SJSA1 (cell line): ENCODE measurements around the gene JAKMIP2. TPM values are rescaled to one million over a fixed set of nuclear protein-coding genes. Genes with fewer than 3 reads are reported as not detected.
A peak's percentile ranks its signal among the peaks of the same experiment; 100 is the strongest.

Experiments used
- DNase-seq, 2 experiments: peaks; one replicate each; pipeline ENCODE4 v3.0.0-alpha.2; 2015 to 2020; ENCODE audit warnings: low spot score in 2 of 2, low read depth in 1 of 2
- H3K27ac ChIP-seq: fragments of 250-450 bp; sonication (Bioruptor Pico); 2 replicates; pipeline ENCODE4 v1.5.1; 2020; ENCODE audit warnings: mild to moderate bottlenecking, moderate library complexity
- H3K27me3 ChIP-seq: fragments of 250-450 bp; sonication (Bioruptor Pico); replicated peaks from 2 replicates; pipeline ENCODE4 v1.5.1; 2020; ENCODE audit warnings: mild to moderate bottlenecking, moderate library complexity
- H3K36me3 ChIP-seq: fragments of 250-450 bp; sonication (Bioruptor Pico); 2 replicates; pipeline ENCODE4 v1.5.1; 2020; ENCODE audit warnings: mild to moderate bottlenecking
- H3K4me1 ChIP-seq: fragments of 250-450 bp; sonication (Bioruptor Pico); replicated peaks from 2 replicates; pipeline ENCODE4 v1.6.1; 2021; ENCODE audit warnings: mild to moderate bottlenecking
- H3K4me3 ChIP-seq: fragments of 250-450 bp; sonication (Bioruptor Pico); 2 replicates; pipeline ENCODE4 v1.5.1; 2020; ENCODE audit warnings: mild to moderate bottlenecking
- H3K9me3 ChIP-seq: fragments of 250-450 bp; sonication (Bioruptor Pico); replicated peaks from 2 replicates; pipeline ENCODE4 v1.5.1; 2020; ENCODE audit warnings: mild to moderate bottlenecking
- total RNA-seq: library from RNA; depleted of rRNA; stranded (reverse); fragments of >200 nt; shearing (Covaris generic); gene quantifications from 2 replicates; pipeline ENCODE4 v1.2.3, GENCODE V29; 2014

JAKMIP2 gene
- total RNA-seq, 1 experiment from 2014 or later: 0.79 TPM

- no peaks in the 10 kb centered on the region for H3K9me3 ChIP-seq
- no peak overlapping the region for H3K4me3 ChIP-seq
- no peaks in the 10 kb centered on the region for H3K36me3 ChIP-seq
- no peak overlapping the region for H3K27ac ChIP-seq
- H3K27me3 ChIP-seq: 0 out of 2 replicates have a peak, but pooled peaks cover 5% of the 10 kb centered on the region
- H3K4me1 ChIP-seq: no peaks in the 10 kb centered on the region; the same call in 1 of the 2 replicates
- DNase-seq: no peak
Measured at GRCh38 chr5:147631428-147632003, 151.0 kb downstream of the JAKMIP2 start.

- Histone ChIP-seq H3K9me3 (no peaks in the 10 kb centered on the region), H3K36me3 (no peaks in the 10 kb centered on the region), H3K4me3 (no peak overlapping the region), H3K4me1 (no peaks in the 10 kb centered on the region; the same call in 1 of the 2 replicates), H3K27me3 (0 out of 2 replicates have a peak, but pooled peaks cover 5% of the 10 kb centered on the region), H3K27ac (no peak overlapping the region)
- DNase-seq: no peak
Measured at GRCh38 chr5:147629196-147629595, 153.3 kb downstream of the JAKMIP2 start.

- Histone ChIP-seq H3K4me3 (no peak overlapping the region), H3K27me3 (0 out of 2 replicates have a peak, but pooled peaks cover 5% of the 10 kb centered on the region), H3K36me3 (no peaks in the 10 kb centered on the region), H3K9me3 (no peaks in the 10 kb centered on the region), H3K27ac (no peak overlapping the region), H3K4me1 (no peaks in the 10 kb centered on the region; the same call in 1 of the 2 replicates)
- DNase-seq: peak; percentile 62 to 70
Measured at GRCh38 chr5:147628058-147628895, 154.3 kb downstream of the JAKMIP2 start.

GRCh38 chr5:147626464-147626863 is 156.1 kb downstream of the JAKMIP2 start:
- Histone ChIP-seq H3K27me3 (0 out of 2 replicates have a peak, but pooled peaks cover 5% of the 10 kb centered on the region), H3K36me3 (no peaks in the 10 kb centered on the region), H3K4me1 (no peaks in the 10 kb centered on the region; the same call in 1 of the 2 replicates), H3K4me3 (no peak overlapping the region), H3K27ac (no peak overlapping the region), H3K9me3 (no peaks in the 10 kb centered on the region)
- DNase-seq: no peak

- H3K9me3 ChIP-seq: no peaks in the 10 kb centered on the region
- H3K27me3 ChIP-seq: no peaks in the 10 kb centered on the region
- no peak for DNase-seq
- no peaks in the 10 kb centered on the region for H3K4me1 ChIP-seq
- no peaks in the 10 kb centered on the region for H3K36me3 ChIP-seq
- H3K27ac ChIP-seq: no peak overlapping the region
- H3K4me3 ChIP-seq: no peak overlapping the region
Measured at GRCh38 chr5:147621016-147621415, 161.5 kb downstream of the JAKMIP2 start.

- Histone ChIP-seq H3K27me3 (no peaks in the 10 kb centered on the region), H3K4me1 (no peaks in the 10 kb centered on the region), H3K9me3 (no peaks in the 10 kb centered on the region), H3K4me3 (no peak overlapping the region), H3K27ac (no peak overlapping the region), H3K36me3 (no peaks in the 10 kb centered on the region)
- no peak for DNase-seq
Measured at GRCh38 chr5:147619281-147619878, 163.1 kb downstream of the JAKMIP2 start.

GRCh38 chr5:147617711-147618350 is 164.7 kb downstream of the JAKMIP2 start:
- H3K36me3 ChIP-seq: no peaks in the 10 kb centered on the region
- no peaks in the 10 kb centered on the region for H3K4me1 ChIP-seq
- no peak overlapping the region for H3K4me3 ChIP-seq
- no peak for DNase-seq
- H3K9me3 ChIP-seq: no peaks in the 10 kb centered on the region
- H3K27ac ChIP-seq: no peak overlapping the region
- H3K27me3 ChIP-seq: no peaks in the 10 kb centered on the region

- DNase-seq: no peak
- no peaks in the 10 kb centered on the region for H3K4me1 ChIP-seq
- no peak overlapping the region for H3K27ac ChIP-seq
- H3K36me3 ChIP-seq: no peaks in the 10 kb centered on the region
- no peaks in the 10 kb centered on the region for H3K9me3 ChIP-seq
- no peak overlapping the region for H3K4me3 ChIP-seq
- no peaks in the 10 kb centered on the region for H3K27me3 ChIP-seq
Measured at GRCh38 chr5:147617191-147617606, 165.3 kb downstream of the JAKMIP2 start.

- no peak for DNase-seq
- H3K27ac ChIP-seq: no peak overlapping the region
- H3K36me3 ChIP-seq: no peaks in the 10 kb centered on the region
- no peaks in the 10 kb centered on the region for H3K9me3 ChIP-seq
- H3K4me1 ChIP-seq: no peaks in the 10 kb centered on the region
- no peaks in the 10 kb centered on the region for H3K27me3 ChIP-seq
- H3K4me3 ChIP-seq: no peak overlapping the region
Measured at GRCh38 chr5:147616421-147616820, 166.1 kb downstream of the JAKMIP2 start.

GRCh38 chr5:147613359-147613758 is 169.2 kb downstream of the JAKMIP2 start:
- Histone ChIP-seq H3K27ac (no peak overlapping the region), H3K9me3 (no peaks in the 10 kb centered on the region), H3K4me3 (no peak overlapping the region), H3K4me1 (no peaks in the 10 kb centered on the region), H3K36me3 (no peaks in the 10 kb centered on the region), H3K27me3 (no peaks in the 10 kb centered on the region)
- DNase-seq: no peak

GRCh38 chr5:147611483-147611882 is 171.0 kb downstream of the JAKMIP2 start:
- no peak for DNase-seq
- no peaks in the 10 kb centered on the region for H3K9me3 ChIP-seq

GRCh38 chr5:147610798-147611197 is 171.7 kb downstream of the JAKMIP2 start:
- Histone ChIP-seq H3K27me3 (no peaks in the 10 kb centered on the region), H3K9me3 (no peaks in the 10 kb centered on the region), H3K4me3 (no peak overlapping the region), H3K36me3 (no peaks in the 10 kb centered on the region), H3K27ac (no peak overlapping the region), H3K4me1 (no peaks in the 10 kb centered on the region)
- no peak for DNase-seq

More at GRCh38 chr5:147611483-147611882, 171.0 kb downstream of the JAKMIP2 start:
- Histone ChIP-seq H3K4me3 (no peak overlapping the region), H3K27ac (no peak overlapping the region), H3K27me3 (no peaks in the 10 kb centered on the region), H3K4me1 (no peaks in the 10 kb centered on the region), H3K36me3 (no peaks in the 10 kb centered on the region)

- Histone ChIP-seq H3K36me3 (no peaks in the 10 kb centered on the region), H3K27ac (no peak overlapping the region), H3K9me3 (no peaks in the 10 kb centered on the region), H3K27me3 (no peaks in the 10 kb centered on the region), H3K4me3 (no peak overlapping the region), H3K4me1 (no peaks in the 10 kb centered on the region)
- no peak for DNase-seq
Measured at GRCh38 chr5:147601652-147602051, 180.9 kb downstream of the JAKMIP2 start.
